Measurements from ENCODE around the gene DPF3.

Gene DPF3

DNA sequence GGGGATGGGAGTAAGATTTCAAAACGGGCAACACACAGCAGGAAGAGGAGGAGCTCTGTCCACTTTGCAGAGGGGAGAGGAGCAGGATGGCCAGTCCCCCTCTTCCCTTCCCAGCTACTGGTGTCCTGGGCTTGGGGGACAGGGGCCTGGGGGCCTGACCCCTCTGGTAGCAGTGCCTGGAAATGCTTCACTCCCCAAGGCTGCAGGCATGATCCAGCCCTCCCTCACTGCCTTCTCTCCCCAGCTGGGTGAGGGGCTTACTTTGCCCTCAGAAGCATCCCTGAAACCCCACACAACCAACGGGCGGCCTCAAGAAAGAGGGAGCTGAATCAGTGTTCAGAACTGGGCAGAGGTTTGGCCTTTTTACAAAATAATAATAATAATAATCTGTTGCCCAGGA lies 279.5 kb downstream of the DPF3 start:
- no peak for DNase-seq (ENCODE audit: low read depth)
- TF ChIP-seq CTCF (IDR thresholded peaks at IDR 0.05; ENCODE audit: control insufficient read depth, insufficient read depth, low read depth, low read length, missing control alignments): no peak
- H3K4me3 ChIP-seq (ENCODE audit: control insufficient read depth, low read depth, low read length): no peak overlapping the region

- no peak for TF ChIP-seq CTCF (IDR thresholded peaks at IDR 0.05; ENCODE audit: control insufficient read depth, insufficient read depth, low read depth, low read length, missing control alignments)
- no peak overlapping the region for H3K4me3 ChIP-seq (ENCODE audit: control insufficient read depth, low read depth, low read length)
- DNase-seq (ENCODE audit: low read depth): no peak
These were observed 280.0 kb downstream of the DPF3 start for GRCh38 chr14:72613975-72614319.

- DNase-seq (ENCODE audit: low read depth): no peak
- TF ChIP-seq CTCF (IDR thresholded peaks at IDR 0.05; ENCODE audit: control insufficient read depth, insufficient read depth, low read depth, low read length, missing control alignments): no peak
These were observed 280.5 kb downstream of the DPF3 start for GRCh38 chr14:72613231-72613974.

GRCh38 chr14:72612041-72612440 lies 281.9 kb downstream of the DPF3 start:
- no peak for TF ChIP-seq CTCF (IDR thresholded peaks at IDR 0.05; ENCODE audit: control insufficient read depth, insufficient read depth, low read depth, low read length, missing control alignments)
- DNase-seq (ENCODE audit: low read depth): no peak
- H3K4me3 ChIP-seq (ENCODE audit: control insufficient read depth, low read depth, low read length): no peak overlapping the region

More at GRCh38 chr14:72613231-72613974, 280.5 kb downstream of the DPF3 start:
- H3K4me3 ChIP-seq (ENCODE audit: control insufficient read depth, low read depth, low read length): no peak overlapping the region

DNA sequence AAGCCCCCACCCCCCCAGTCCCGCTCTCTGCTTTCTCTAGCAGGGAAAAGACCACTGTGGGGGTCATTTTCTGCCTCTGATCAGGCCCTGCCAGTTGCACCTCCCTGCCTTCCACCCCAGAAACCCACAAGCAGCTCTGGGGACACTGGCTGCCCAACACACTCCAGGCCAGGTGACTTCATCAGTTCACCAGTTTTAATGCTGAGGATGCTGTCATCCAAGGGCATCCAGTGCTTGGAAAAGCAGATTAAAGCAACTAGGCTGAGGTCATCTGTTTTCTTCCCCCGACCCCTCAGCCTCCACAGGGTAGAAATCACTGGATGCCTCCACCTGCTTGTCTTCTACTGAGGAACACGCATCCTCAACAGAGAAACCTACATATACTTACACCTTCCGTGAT lies 282.4 kb downstream of the DPF3 start:
- DNase-seq (ENCODE audit: low read depth): no peak
- no peak for TF ChIP-seq CTCF (IDR thresholded peaks at IDR 0.05; ENCODE audit: control insufficient read depth, insufficient read depth, low read depth, low read length, missing control alignments)
- no peak overlapping the region for H3K4me3 ChIP-seq (ENCODE audit: control insufficient read depth, low read depth, low read length)

- no peak overlapping the region for H3K4me3 ChIP-seq (ENCODE audit: control insufficient read depth, low read depth, low read length)
- no peak for TF ChIP-seq CTCF (IDR thresholded peaks at IDR 0.05; ENCODE audit: control insufficient read depth, insufficient read depth, low read depth, low read length, missing control alignments)
- no peak for DNase-seq (ENCODE audit: low read depth)
These were observed 283.1 kb downstream of the DPF3 start for GRCh38 chr14:72610831-72611200.

Measured in AG09309 (cell line).